GM21367 (cell line): ENCODE results near the gene ASPSCR1.

Experiments used
- ATAC-seq: cut with Tn5 transposase; IDR thresholded peaks from one replicate; pipeline ENCODE4 v1.9.1; 2021; ENCODE audit not compliant: unreplicated experiment

The ASPSCR1 gene

GRCh38 chr17:82064433-82065192, 87.2 kb downstream of the ASPSCR1 start:
- no peak for ATAC-seq

DNA sequence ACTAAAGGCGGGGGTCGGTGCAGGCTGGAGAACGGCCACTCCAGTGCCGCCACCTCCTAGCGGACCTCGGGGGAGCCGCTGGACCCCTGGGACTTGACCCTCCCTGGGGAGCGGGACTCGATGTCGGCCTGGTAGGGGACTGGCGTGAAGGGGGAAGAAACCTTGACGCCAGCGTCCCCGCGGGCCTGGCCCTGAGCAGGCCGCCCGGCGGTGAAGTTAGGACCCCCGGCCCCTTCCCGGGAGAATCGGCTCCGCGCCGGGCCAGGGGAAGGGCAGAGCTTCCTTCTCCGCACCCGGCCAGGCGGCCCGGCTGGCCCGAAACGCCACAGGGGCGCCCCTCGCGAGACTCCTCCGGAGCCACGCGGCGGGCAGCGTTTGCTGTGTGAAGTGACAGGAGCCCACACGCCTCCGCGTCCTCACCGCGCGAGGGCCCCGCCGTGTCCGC, 87.8 kb downstream of the ASPSCR1 start:
- no peak for ATAC-seq

- no peak for ATAC-seq
Observed at GRCh38 chr17:82065638-82066303, 88.3 kb downstream of the ASPSCR1 start, which contains the start of gene DUS1L. TSS of gene DUS1L (minus strand) at chr17:82065804. CDS start at chr17:82065059, 745 bp downstream.
